OCI-LY3 (cell line): ENCODE measurements around the gene TBC1D2B.

ENCODE experiments used
- EZH2phosphoT487 ChIP-seq: fragments of 200-600 bp; shearing (Covaris generic); IDR thresholded peaks from 2 replicates; pipeline ENCODE4 v1.6.1; 2018; ENCODE audit warnings: antibody characterized with exemption, mixed run types, low read depth
- TF ChIP-seq, protein P1 (sequence below): fragments of 200-600, 300-600 bp; sonication (generic); IDR thresholded peaks from 2 replicates; pipeline ENCODE4 v1.5.1; 2014; ENCODE audit warnings: antibody characterized with exemption, low read length, low read depth

GRCh38 chr15:78065973-78066946, 11.3 kb downstream of the TBC1D2B start:
- TF ChIP-seq, protein P1, sequence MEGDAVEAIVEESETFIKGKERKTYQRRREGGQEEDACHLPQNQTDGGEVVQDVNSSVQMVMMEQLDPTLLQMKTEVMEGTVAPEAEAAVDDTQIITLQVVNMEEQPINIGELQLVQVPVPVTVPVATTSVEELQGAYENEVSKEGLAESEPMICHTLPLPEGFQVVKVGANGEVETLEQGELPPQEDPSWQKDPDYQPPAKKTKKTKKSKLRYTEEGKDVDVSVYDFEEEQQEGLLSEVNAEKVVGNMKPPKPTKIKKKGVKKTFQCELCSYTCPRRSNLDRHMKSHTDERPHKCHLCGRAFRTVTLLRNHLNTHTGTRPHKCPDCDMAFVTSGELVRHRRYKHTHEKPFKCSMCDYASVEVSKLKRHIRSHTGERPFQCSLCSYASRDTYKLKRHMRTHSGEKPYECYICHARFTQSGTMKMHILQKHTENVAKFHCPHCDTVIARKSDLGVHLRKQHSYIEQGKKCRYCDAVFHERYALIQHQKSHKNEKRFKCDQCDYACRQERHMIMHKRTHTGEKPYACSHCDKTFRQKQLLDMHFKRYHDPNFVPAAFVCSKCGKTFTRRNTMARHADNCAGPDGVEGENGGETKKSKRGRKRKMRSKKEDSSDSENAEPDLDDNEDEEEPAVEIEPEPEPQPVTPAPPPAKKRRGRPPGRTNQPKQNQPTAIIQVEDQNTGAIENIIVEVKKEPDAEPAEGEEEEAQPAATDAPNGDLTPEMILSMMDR: no peak
- TF ChIP-seq EZH2phosphoT487: no peak
